HG02610 (cell line): Measurements from ENCODE around the gene DLG1.
A peak's percentile ranks its signal among the peaks of the same experiment; 100 is the strongest.
"Not testable (repeated sequence)": the region's sequence is repeated elsewhere in the genome, so short reads cannot be mapped to it uniquely, and the experiment has no call there.

Source experiments
- ATAC-seq: cut with Tn5 transposase; IDR thresholded peaks from one replicate; pipeline ENCODE4 v1.9.1; 2021; ENCODE audit warnings: mild to moderate bottlenecking, moderate library complexity; ENCODE audit not compliant: unreplicated experiment

Gene DLG1

DNA sequence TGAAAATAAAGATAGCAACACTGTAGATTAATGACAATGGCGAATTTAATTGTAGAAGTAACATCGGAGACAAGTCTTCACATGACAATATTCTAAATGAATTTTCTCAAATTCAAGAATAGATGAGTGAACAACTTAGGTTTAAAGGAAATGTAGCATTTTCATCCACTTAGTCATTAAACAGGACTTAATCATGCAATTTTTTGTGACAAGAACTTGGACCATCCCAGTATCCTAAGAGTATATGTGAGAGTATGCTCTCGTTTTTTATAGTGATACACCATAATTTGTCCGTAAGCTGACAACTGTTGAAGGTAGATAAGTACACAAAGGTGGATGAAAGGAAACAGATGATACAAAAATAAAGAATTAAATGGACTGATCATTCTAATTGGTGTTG lies 81.5 kb downstream of the DLG1 start:
- ATAC-seq, result no peak

DNA sequence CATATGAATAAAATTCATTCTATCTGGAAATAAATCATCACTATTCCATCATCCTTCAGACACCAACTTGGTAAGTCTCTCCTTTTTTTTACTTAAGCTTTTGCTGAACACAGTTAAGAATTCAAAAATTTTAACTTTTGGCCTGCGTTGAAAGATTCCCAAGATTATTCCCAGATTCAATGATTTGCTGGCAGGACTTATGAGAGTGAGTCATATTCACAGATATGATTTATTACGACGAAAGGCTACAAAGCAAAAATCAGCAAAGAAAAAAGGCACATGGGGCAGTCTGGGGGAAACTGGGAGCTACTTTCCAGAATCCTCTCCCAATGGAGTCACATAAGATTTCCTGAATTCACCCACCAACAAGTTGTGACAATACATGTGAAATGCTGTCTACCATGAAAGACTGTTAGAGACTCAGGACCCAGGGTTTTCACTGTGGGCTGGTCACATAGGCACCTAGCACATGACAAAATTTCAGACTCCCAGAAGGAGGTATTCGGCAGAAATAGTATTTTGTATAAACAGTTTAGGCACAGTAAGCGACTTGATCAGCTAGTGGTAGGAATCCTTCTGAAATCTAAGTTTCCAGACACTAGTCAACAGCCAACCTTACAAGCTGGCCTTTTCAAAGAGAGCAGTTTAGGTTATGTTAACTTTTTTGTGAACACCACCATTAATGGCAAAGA lies 82.1 kb downstream of the DLG1 start:
- no peak for ATAC-seq

DNA sequence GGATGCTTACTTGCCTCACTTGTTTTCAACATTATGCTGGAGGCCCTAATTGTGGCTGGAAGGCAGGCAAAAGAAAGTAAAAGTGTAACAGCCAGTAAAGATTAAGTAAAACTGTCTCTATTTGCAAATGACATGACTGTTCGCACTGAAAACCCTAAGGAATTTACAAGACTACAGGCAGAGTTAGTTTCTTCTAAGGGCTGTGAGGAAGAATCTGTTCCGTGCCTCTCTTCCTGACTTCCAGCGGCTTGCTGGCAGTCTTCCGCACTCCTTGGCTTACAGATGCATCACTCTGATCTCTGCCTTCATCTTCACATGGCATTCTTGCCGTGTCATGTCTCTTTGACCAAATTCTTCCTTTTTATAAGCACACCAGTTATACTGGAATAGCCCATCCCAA lies 86.1 kb downstream of the DLG1 start:
- ATAC-seq, result no peak

DNA sequence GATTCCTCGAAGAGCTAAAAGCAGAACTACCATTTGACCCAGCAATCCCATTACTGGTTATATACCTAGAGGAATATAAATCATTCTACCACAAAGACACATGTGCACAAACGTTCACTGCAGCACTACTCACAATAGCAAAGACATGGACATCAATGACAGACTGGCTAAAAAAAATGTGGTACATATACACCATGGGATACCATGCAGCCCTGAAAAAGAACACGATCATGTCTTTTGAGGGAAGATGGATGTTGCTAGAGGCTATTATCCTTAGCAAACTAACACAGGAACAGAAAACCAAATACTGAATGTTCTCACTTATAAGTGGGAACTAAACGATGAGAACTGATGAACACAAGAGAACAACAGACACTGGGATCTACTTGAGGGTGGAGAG lies 86.7 kb downstream of the DLG1 start:
- not testable (repeated sequence) for ATAC-seq

DNA sequence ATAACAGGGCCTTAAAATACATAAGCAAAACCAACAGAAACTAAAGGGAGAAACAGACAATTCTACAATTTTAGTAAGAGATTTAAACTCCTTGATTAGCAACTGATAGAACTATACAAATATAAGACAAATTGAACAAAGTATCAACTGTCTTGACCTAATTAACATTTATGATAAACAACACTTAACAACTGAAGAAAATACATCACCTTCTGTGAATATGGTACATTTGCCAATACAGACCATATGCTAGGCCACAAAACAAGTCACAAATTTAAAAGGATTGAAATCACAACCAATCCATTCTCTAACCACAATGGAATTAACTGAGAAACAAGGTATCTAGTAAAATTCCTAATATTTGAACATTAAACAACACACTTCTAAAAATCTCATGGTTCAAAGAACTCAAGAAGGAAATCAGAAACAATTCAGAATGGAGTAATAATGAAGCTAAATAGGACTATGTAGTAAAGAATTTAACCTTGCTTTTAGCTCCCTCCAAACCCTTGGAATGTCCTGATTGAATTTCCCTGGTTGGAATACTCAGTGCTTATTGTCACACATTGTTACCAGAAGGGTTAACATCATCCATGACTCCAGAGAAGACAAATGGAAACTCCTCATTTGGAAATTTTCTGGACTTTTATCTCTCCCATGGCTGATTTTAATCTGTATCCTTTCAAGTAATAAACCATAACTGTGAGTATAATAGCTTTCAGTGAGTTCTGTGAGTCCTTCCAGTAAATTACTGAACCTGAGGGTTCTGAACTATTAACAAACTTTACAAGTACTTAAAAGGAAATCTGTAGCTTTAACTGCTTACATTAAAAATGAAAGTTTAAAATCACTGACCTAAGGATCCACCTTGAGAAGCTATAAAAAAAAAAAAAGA lies 88.8 kb downstream of the DLG1 start:
- ATAC-seq, result no peak

DNA sequence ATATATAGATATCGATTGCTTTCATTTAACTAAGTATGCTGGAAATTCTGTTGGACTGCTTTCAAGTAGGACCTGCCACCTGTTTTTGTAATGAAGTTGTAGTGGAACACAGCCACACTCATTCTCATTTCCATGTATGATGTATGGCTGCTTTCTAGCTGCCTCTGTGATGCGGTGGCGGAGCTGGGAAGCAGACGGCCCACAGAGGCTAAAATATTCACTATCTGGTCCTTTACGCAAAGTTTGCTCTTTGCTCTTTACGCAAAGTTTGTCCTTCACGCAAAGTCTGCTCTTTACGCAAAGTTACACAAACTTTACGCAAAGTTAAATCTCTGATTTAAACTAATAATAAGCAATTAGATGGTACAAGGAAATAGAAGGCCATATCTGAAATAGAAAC lies 91.5 kb downstream of the DLG1 start:
- ATAC-seq, result no peak

DNA sequence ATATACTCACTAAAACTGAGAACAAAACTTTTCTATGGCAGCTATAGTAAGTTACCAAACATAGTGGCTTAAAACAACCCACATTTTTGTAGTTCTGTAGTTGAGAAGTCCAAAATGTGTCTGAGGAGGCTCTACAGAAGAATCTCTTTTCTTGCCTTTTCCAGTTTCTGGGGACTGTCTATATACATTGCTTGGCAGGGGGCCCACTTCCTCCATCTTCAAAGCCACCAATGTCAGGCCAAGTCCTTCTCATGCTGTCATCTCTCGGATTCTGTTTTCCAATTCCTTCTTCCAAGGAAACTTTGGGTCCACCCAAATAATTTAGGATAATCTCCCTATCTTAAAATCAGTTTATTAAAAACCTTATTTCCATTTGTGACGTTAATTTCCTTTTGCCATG lies 92.7 kb downstream of the DLG1 start:
- ATAC-seq, result no peak

DNA sequence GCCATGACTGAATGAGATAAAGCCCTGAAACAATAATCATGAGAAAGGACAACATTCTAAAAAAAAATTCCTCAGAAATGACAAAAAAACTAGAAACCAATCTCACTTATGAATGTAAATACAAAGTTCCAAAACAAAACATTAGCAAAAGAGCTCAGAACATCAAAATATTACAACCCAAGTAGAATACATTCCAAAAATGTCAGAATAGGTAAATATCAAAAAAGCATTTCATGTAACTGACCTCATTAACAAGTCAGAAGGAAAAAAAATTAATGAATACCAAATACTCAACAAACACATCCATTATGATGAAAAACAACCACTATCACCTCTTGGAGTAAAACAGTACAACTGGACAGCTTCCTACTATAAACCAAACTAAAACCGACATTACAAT lies 93.1 kb downstream of the DLG1 start:
- no peak for ATAC-seq

DNA sequence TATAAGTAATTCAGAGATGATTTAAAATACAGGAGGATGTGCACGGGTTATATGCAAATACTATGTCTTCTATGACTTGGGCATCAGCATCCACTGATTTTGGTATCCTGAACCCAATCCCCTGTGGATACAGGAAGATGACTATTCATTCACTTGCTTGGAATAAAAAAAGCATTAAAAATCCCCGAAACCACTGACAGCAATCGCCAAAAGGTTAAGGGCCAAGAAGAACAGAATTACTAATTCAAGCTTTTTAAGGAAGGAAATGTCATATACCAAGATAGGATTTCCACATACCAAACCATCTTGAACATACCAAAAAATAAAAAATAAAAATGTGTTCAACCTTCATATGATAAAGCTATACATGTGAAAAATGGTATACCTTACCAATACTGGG lies 93.7 kb downstream of the DLG1 start:
- ATAC-seq, result no peak

DNA sequence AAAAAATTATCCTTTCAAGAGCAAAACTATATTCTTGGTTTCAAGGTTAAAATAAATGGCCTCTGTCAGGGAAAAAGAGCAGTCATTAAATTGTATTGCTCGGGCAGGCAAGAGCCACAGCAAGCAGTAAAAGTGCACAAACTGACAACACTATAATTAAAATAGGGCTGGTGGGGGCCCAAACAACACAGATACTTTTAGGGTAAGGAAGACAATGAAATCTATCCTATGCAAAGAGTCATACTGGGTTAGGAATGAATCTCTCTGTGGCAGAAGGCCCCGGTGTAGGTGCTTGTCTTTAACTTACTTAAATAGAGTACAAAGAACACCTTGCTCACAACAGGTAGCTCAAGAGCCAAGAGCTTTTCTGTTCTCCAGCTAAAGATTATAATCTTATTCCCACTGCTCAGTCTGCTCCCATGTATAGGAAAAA lies 94.7 kb downstream of the DLG1 start:
- ATAC-seq, result no peak

DNA sequence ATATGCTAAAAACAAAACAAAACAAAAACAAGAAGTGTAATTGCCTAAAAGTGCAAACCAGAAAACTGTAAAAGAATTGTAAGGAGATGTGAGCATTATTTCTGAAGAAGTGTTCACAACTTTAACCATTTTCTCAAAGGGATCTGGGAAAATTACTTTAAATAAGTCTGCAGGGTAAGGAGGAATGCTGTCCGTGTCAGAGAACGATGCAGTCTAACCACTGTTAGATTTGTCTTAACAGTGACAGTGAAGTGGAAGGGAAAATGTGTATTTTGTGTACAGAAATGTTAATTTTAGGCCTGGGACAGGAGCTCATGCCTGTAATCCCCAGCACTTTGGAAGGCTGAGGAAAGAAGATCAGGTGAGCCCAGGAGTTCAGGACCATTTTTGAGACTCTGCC lies 95.7 kb downstream of the DLG1 start:
- no peak for ATAC-seq

DNA sequence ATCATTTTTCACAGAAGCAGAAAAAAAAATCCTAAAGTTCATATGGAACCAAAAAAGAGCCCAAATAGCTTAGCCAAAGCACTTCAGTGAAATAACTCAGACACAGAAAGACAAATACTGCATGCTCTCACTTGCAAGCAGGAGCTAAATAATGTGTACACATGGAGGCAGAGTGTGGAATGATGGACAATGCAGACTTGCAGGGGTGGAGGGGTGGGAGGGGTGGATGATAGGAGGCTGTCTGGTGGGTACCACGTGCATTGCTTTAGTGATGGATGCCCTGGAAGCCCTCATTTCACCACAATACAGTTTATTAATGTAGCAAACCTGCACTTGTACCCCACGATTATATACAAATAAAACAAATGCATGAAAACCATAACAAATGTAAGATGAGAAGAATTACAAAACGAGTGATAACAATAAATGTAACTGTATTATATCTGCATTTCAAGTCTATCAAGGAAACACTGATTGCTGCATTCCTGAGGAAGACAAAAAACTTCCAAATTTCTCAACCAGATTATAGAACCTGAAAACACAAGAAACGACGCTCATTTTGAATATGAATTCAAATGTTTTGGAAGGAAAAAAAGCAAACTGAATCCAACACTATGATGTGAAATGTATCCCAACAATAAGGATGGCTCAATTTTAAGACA lies 96.5 kb downstream of the DLG1 start:
- ATAC-seq, result no peak

DNA sequence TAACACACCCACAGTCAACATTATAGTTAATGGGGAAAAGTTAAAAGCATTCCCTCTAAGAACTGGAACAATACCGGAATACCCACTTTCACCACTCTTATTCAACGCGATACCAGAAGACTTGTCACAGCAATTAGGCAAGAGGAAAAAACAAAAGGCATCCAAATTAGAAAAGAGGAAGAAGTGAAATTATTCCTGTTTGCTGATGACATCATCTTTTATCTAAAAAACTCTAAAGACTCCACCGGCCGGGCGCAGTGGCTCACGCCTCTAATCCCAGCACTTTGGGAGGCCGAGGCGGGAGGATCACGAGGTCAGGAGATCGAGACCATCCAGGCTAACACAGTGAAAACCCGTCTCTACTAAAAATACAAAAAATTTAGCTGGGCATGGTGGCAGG lies 97.6 kb downstream of the DLG1 start:
- ATAC-seq, result not testable (repeated sequence)

DNA sequence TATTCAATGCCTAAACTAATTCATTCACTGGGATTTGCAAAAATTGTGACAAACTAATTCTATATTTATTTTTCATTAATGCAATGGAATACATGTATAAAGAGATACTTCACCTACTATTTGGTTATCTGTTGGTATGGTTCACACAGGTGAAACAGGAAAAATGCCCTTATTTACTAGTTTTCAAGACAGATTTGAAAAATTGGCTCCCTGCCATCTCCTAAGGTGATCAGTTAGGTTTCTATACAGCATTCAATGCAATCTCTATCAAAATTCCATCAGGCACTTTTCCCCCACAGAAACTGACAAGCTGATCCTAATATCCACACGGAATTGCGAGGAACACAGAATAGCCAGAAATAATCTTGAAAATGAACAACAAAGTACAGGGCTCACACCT lies 101.1 kb downstream of the DLG1 start:
- no peak for ATAC-seq

DNA sequence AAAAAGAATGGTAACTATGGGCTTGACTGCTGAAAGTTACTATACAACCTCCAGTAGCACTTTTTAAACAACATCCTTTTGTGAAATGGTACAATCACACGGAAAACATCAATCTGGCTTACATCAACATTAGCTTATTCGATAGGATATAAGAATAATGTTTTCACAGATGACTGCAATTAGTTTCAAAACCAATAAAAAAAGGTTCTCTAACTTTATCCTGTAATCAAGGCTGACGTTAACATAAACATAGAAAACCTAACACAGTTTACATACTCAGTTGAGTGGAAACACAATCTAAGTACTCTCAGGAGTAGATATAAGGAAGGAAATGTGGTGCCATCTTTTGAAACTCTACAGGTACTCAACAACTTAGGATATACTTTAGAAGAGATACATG lies 102.2 kb downstream of the DLG1 start:
- no peak for ATAC-seq

DNA sequence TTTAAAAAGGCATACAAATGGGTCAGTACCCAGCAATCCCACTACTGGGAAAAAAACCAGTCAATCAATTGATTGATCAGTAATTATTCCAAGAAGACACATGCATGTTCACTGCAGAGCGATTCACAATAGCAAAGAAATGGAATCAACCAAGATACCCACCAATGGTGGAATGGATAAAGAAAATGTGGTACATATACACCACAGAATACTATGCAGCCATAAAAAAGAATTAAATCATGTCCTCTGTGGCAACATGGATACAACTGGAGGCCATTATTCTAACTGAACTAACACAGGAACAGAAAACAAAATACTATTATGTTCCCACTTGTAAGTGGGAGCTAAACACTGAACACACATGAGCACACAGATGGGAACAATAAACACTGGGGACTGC lies 103.1 kb downstream of the DLG1 start:
- no peak for ATAC-seq

DNA sequence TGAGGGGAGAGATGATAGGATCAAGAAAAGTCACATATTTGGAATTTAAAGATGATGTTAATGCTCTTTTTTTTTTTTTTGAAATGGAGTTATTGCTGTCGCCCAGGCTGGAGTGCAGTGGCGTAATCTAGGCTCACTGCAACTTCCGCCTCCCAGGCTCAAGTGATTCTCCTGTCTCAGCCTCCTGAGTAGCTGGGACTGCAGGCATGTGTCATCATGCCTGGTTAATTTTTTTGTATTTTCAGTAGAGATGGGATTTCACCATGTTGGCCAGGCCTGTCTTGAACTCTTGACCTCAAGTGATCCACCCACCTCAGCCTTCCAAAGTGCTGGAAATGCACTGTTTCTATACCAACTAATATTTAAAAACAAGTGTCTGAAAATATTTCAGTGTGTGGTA lies 104.7 kb downstream of the DLG1 start:
- ATAC-seq, result not testable (repeated sequence)

DNA sequence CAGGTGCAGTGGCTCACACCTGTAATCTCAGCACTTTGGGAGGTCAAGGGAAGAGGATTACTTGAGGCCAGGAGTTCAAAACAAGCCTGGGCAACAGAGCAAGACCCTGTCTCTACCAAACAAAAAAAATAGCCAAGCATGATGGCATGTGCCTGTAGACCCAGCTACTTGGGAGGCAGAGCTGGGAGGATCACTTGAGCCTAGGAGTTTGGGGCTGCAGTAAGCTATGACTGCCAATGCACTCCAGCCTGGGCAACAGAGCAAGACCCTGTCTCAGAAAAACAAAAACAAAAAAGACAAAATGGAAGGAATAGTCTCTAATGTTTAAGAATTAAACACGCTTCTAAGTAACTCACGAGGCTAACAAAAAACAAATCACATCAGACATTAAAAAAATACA lies 106.5 kb downstream of the DLG1 start:
- no peak for ATAC-seq

DNA sequence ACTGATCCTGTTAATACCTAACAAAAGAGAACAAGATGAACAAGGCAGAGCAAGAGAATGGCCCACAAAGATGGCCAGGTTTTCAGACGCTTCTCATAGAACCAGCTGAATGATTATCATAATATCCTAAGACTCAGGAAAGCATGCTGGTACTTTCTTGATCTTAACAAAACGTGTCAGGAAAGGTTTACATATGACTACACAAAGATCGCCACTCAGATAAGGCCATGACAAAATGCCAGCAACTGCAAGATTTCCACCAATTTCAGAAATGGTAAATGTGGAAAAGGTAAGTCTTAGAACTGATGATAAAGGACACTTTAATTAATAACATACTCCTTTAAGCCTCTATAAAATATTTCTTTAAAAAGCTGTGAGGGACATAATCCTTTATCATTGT lies 108.8 kb downstream of the DLG1 start:
- ATAC-seq, result no peak

DNA sequence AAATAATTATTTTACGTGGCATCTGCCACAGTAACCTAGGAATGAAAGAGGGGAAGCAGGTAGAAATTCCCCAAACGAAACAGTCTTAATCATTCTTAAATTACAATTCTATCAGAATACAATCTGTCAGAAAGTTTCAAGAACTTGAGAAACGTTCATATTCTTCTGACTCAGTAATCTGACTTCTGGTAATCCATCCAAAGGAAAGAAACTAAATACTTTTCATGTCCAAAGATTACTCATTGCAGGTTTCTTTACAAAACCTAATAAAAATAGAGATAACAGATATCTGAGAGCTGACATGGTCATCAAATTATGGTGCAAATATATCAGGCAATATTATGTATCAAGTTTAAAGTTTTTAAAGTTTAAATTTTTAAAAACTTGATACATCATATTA lies 109.4 kb downstream of the DLG1 start:
- no peak for ATAC-seq

DNA sequence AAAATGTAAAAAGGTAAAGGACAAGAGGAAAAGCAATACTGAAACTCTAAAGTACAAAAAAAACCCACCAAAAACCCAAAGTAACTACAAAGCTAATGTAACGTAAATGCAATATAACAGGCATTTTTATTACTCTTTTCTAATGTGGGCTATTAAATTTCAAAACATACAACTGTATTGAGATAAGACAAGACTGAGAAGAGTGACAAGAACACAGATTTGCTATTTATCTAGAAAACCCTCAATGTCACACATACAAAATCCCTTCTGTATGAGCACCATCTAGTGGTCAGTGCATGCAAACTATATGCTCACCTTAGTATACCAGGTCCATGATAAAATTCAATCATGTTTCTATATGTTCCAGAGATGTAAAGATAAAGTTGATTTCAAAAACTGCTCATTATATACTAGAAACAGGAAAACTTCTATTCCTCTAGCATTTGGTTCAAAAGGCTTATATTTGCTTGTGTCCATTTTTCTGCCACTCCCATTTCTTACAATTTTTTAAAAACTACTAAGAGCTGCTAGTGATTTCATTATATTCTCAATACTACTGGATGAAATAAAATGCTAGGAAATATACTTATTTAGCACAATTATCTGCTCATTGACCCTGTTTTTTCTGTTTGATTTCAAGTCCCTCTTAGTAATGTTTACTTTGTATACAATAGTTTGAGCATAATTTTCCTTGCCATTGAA lies 111.4 kb downstream of the DLG1 start:
- peak; percentile 61 for ATAC-seq
